ENCODE results near the gene GRM8. TPM values are rescaled to one million over a fixed set of nuclear protein-coding genes. Genes with fewer than 3 reads are reported as not detected.

Gene GRM8
- total RNA-seq, 1 experiment from 2014 or later: 1.8 TPM

- Histone ChIP-seq H4K5ac (ENCODE audit: insufficient read length, low read depth, low read length) (no peak overlapping the region), H2AK5ac (ENCODE audit: insufficient read length, low read length) (no peak overlapping the region), H4K91ac (ENCODE audit: insufficient read length, low read depth, low read length) (no peak overlapping the region), H3K79me2 (ENCODE audit: insufficient read depth, low read length) (no peaks in the 10 kb centered on the region), H4K20me1 (ENCODE audit: control insufficient read depth, insufficient read depth, insufficient read length) (no peaks in the 10 kb centered on the region), H3K79me1 (ENCODE audit: insufficient read depth, low read depth, low read length, poor library complexity, severe bottlenecking) (no peaks in the 10 kb centered on the region), H2BK20ac (ENCODE audit: low read depth, low read length, poor library complexity, severe bottlenecking) (no peak overlapping the region), H2BK120ac (ENCODE audit: low read depth, low read length, poor library complexity, severe bottlenecking) (no peak overlapping the region), H2BK5ac (ENCODE audit: insufficient read length, low read length) (no peak overlapping the region), H3T11ph (ENCODE audit: low read length) (no peak overlapping the region), H4K8ac (replicated peaks; ENCODE audit: insufficient read length, low read depth, low read length) (no peak overlapping the region), H3K9me3 (ENCODE audit: control insufficient read depth, low read depth, low read length) (no peaks in the 10 kb centered on the region), H3K23ac (ENCODE audit: insufficient read length, low read depth, low read length) (no peak overlapping the region), H3K56ac (ENCODE audit: insufficient read length, low read depth, low read length) (no peak overlapping the region), H3K14ac (ENCODE audit: insufficient read depth, low read length) (no peak overlapping the region), H3K4me1 (ENCODE audit: insufficient read depth, low read length) (no peaks in the 10 kb centered on the region), H3K27ac (ENCODE audit: insufficient read length, low read depth, low read length) (no peak overlapping the region), H3K4me2 (ENCODE audit: insufficient read depth, insufficient read length, low read length) (no peak overlapping the region), H3K27me3 (ENCODE audit: insufficient read depth, low read length) (no peaks in the 10 kb centered on the region), H3K18ac (ENCODE audit: insufficient read length, low read depth, low read length) (no peak overlapping the region), H2BK15ac (ENCODE audit: low read depth, low read length) (no peak overlapping the region), H2AFZ (ENCODE audit: low read length) (no peak overlapping the region), H2BK12ac (ENCODE audit: insufficient read length, low read depth, low read length) (no peak overlapping the region), H3K23me2 (ENCODE audit: insufficient read length, low read depth, low read length, poor library complexity, severe bottlenecking) (no peaks in the 10 kb centered on the region), H3K9ac (ENCODE audit: extremely low read depth, insufficient read length, low read length) (no peak overlapping the region), H3K4ac (ENCODE audit: low read depth, low read length) (no peak overlapping the region)
- no peak overlapping the region for H3K27ac Mint-ChIP-seq
- no peak for DNase-seq
- H3K27me3 Mint-ChIP-seq (ENCODE audit: low read depth): no peaks in the 10 kb centered on the region; the same call in none of the 2 replicates
- no peak overlapping the region for H3K4me3 Mint-ChIP-seq
- no CpG with 5 or more reads among the region's 4 CpGs for WGBS (ENCODE audit: extremely low coverage, insufficient read length, low lambda C conversion rate)
- no peaks in the 10 kb centered on the region for H3K4me1 Mint-ChIP-seq
- TF ChIP-seq, protein P1, sequence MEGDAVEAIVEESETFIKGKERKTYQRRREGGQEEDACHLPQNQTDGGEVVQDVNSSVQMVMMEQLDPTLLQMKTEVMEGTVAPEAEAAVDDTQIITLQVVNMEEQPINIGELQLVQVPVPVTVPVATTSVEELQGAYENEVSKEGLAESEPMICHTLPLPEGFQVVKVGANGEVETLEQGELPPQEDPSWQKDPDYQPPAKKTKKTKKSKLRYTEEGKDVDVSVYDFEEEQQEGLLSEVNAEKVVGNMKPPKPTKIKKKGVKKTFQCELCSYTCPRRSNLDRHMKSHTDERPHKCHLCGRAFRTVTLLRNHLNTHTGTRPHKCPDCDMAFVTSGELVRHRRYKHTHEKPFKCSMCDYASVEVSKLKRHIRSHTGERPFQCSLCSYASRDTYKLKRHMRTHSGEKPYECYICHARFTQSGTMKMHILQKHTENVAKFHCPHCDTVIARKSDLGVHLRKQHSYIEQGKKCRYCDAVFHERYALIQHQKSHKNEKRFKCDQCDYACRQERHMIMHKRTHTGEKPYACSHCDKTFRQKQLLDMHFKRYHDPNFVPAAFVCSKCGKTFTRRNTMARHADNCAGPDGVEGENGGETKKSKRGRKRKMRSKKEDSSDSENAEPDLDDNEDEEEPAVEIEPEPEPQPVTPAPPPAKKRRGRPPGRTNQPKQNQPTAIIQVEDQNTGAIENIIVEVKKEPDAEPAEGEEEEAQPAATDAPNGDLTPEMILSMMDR (conservative IDR thresholded peaks at IDR 0.05): no peak
- no peaks in the 10 kb centered on the region for H3K9me3 Mint-ChIP-seq
- no peaks in the 10 kb centered on the region for H3K36me3 Mint-ChIP-seq (ENCODE audit: insufficient read depth in 1 of 3, low read depth in 3 of 3)
Measured at GRCh38 chr7:127207230-127207629, 45.5 kb downstream of the GRM8 start.

Measured in H9 (cell line).